Right lobe of liver (tissue), 6 donors: ENCODE results near the gene MIA3. TPM values are rescaled to one million over a fixed set of nuclear protein-coding genes. Genes with fewer than 3 reads are reported as not detected.
"Not testable (repeated sequence)": the region's sequence is repeated elsewhere in the genome, so short reads cannot be mapped to it uniquely, and the experiment has no call there.

Source experiments
- ATAC-seq, 4 donors: fragments of 200-7000 bp; cut with Tn5 transposase; one replicate each; pipeline ENCODE4 v1.9.1; 2020; ENCODE audit warnings: mild to moderate bottlenecking in 4 of 4, moderate library complexity in 4 of 4
- DNase-seq, 3 donors: peaks; one replicate each; pipeline ENCODE4 v3.0.0-alpha.2; 2020
- H3K27ac ChIP-seq, 3 donors: fragments of 200-600 bp; one replicate each; pipeline ENCODE4 v1.8.0; 2022
- H3K27me3 ChIP-seq, 2 donors: fragments of 200-600 bp; one replicate each; pipeline ENCODE4 v1.8.0; 2022
- H3K36me3 ChIP-seq, 4 donors: fragments of 200-600 bp; sonication (generic) in 1 of 4; one replicate each; pipeline versions ENCODE4 v1.5.1 to v1.8.0; 2017 to 2022; ENCODE audit warnings: control low read depth in 1 of 4
- H3K4me1 ChIP-seq, 4 donors: fragments of 200-600 bp; sonication (generic) in 1 of 4; one replicate each; pipeline versions ENCODE4 v1.5.1 to v1.8.0; 2017 to 2022; ENCODE audit warnings: control low read depth in 1 of 4
- H3K4me3 ChIP-seq, 3 donors: fragments of 200-600 bp; one replicate each; pipeline ENCODE4 v1.8.0; 2022
- H3K9me3 ChIP-seq, 4 donors: fragments of 200-600 bp; sonication (generic) in 1 of 4; one replicate each; pipeline versions ENCODE4 v1.5.1 to v1.8.0; 2017 to 2022; ENCODE audit warnings: control low read depth in 1 of 4
- POLR2A ChIP-seq: fragments of 450-650 bp; IDR thresholded peaks from one replicate; pipeline ENCODE4 v1.6.1; 2017; ENCODE audit warnings: antibody characterized with exemption, mild to moderate bottlenecking
- WGBS: methylation state at CpG from one replicate; pipeline ENCODE4 v1.1.6; 2018; ENCODE audit warnings: low coverage, low lambda C conversion rate; ENCODE audit not compliant: insufficient coverage; ENCODE audit errors: missing lambda C conversion rate; 5-methylcytosine and 5-hydroxymethylcytosine counted together
- intact Hi-C, 2 donors: fragments of 100-400 bp; cut with DNase I; formaldehyde crosslinking; loops; one replicate each; pipeline versions ENCODE4 v1.11.2 to v1.14.1; 2022
- total RNA-seq, 6 experiments: library from RNA; depleted of rRNA in 2 of 6; stranded (reverse); fragments of >200 nt in 2 of 6; fragmentation: NEBNext Ultra II Directional in 3 of 6; extraction: Animal tissue kit (Norgen Biotek cat#: 25700) in 3 of 6; gene quantifications; one replicate each; pipeline versions ENCODE4 v1.1.0 to v1.2.4, GENCODE V29; 2016 to 2023
- TF ChIP-seq, protein P1 (sequence below), 4 donors: fragments of 200-600 bp in 3 of 4; fragments of 450-650 bp in 1 of 4; IDR thresholded peaks; one replicate each; pipeline versions ENCODE4 v1.5.1 to v1.8.0; 2016 to 2022; ENCODE audit warnings: antibody characterized with exemption in 4 of 4, mild to moderate bottlenecking in 2 of 4
- donor health status: DM: no; HTN: yes; CAD: no.
- donor health status: DM: no; HTN: no; CAD: no.
- donor health status: DM: no; HTN: no; CAD: no.
- donor health status: DM: no; HTN: yes; CAD: no.
- donor health status: DM: no; HTN: yes; CAD: no.

Gene MIA3
- total RNA-seq, 6 experiments from 2014 or later = 40.6 to 89.6 (median 60.6) TPM

GRCh38 chr1:222657899-222658298 lies 40.0 kb downstream of the MIA3 start:
- Histone ChIP-seq H3K27ac (no peak overlapping the region), H3K27me3 (no peaks in the 10 kb centered on the region), H3K4me1 (peaks cover 0 to 10% (median 0%) of the 10 kb centered on the region in 4 donors), H3K4me3 (no peak overlapping the region), H3K36me3 (peaks cover 3 to 84% (median 39%) of the 10 kb centered on the region in 4 donors), H3K9me3 (no peaks in the 10 kb centered on the region)
- intact Hi-C loops = no loop called here
- ATAC-seq (peak; percentile 58 to 84 (median 82)), DNase-seq (no peak)
- TF ChIP-seq POLR2A = no peak
- TF ChIP-seq, protein P1, sequence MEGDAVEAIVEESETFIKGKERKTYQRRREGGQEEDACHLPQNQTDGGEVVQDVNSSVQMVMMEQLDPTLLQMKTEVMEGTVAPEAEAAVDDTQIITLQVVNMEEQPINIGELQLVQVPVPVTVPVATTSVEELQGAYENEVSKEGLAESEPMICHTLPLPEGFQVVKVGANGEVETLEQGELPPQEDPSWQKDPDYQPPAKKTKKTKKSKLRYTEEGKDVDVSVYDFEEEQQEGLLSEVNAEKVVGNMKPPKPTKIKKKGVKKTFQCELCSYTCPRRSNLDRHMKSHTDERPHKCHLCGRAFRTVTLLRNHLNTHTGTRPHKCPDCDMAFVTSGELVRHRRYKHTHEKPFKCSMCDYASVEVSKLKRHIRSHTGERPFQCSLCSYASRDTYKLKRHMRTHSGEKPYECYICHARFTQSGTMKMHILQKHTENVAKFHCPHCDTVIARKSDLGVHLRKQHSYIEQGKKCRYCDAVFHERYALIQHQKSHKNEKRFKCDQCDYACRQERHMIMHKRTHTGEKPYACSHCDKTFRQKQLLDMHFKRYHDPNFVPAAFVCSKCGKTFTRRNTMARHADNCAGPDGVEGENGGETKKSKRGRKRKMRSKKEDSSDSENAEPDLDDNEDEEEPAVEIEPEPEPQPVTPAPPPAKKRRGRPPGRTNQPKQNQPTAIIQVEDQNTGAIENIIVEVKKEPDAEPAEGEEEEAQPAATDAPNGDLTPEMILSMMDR (IDR thresholded peaks at IDR 0.05) = no peak
- 7% methylated on average over 2 of the region's 2 CpGs for WGBS

- Histone ChIP-seq H3K4me3 (no peak overlapping the region), H3K4me1 (no peaks in the 10 kb centered on the region), H3K9me3 (no peaks in the 10 kb centered on the region), H3K27ac (no peak overlapping the region), H3K27me3 (no peaks in the 10 kb centered on the region), H3K36me3 (peaks cover 6 to 92% (median 54%) of the 10 kb centered on the region in 4 donors)
- TF ChIP-seq, protein P1 (IDR thresholded peaks at IDR 0.05) = no peak
- TF ChIP-seq POLR2A = no peak
- no peak for ATAC-seq
- intact Hi-C loops = no loop called here
- WGBS = 88% methylated on average over 4 of the region's 4 CpGs
- DNase-seq = no peak
Measured at GRCh38 chr1:222663431-222663934, 45.6 kb downstream of the MIA3 start.

- no peak overlapping the region for H3K27ac ChIP-seq
- H3K9me3 ChIP-seq = no peaks in the 10 kb centered on the region
- TF ChIP-seq, protein P1 (IDR thresholded peaks at IDR 0.05) = no peak
- TF ChIP-seq POLR2A = no peak
- intact Hi-C loops = no loop called here
- no peak overlapping the region for H3K4me3 ChIP-seq
- H3K4me1 ChIP-seq = peaks cover 0 to 5% (median 2%) of the 10 kb centered on the region in 4 donors
- no peaks in the 10 kb centered on the region for H3K27me3 ChIP-seq
- WGBS = 88% methylated on average over 7 of the region's 7 CpGs
- ATAC-seq (no peak), DNase-seq (no peak)
- peaks cover 6 to 67% (median 42%) of the 10 kb centered on the region in 4 donors for H3K36me3 ChIP-seq
Measured at GRCh38 chr1:222665964-222666363, 48.1 kb downstream of the MIA3 start.

GRCh38 chr1:222668184-222668583 lies 50.3 kb downstream of the MIA3 start:
- H3K4me1 ChIP-seq, H3K9me3 ChIP-seq, intact Hi-C loops, DNase-seq, H3K27ac ChIP-seq, H3K4me3 ChIP-seq, H3K27me3 ChIP-seq, ATAC-seq: not testable (repeated sequence)
- WGBS = no CpG with 5 or more reads among the region's 4 CpGs
- H3K36me3 ChIP-seq = peaks cover 11 to 51% (median 26%) of the 10 kb centered on the region in 4 donors

DNA sequence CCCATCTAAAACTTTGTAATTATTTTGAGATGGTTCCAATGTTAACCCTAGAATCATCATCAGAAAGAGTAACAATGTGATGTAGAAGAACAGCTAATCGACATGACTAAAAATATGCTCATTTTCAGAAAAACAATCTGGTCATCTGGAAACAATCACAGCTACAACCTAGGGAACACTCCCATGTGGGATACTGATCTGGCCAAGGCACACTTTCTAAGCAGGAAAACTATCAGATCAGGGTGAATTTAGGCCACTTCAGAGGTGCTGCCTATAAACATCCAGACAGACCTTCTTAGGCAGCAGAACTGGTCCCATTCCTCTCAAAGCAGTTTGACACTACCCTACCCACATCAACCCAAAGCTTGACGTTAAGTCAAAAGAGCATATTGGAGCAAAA lies 51.2 kb downstream of the MIA3 start:
- H3K4me3 ChIP-seq, H3K27ac ChIP-seq, H3K27me3 ChIP-seq, H3K9me3 ChIP-seq, H3K4me1 ChIP-seq, DNase-seq, ATAC-seq, intact Hi-C loops: not testable (repeated sequence)
- WGBS = no CpG with 5 or more reads among the region's 2 CpGs
- H3K36me3 ChIP-seq = peaks cover 6 to 42% (median 20%) of the 10 kb centered on the region in 4 donors
